Measurements from ENCODE around the gene MAEA.

Gene MAEA

GRCh38 chr4:1293991-1294390 lies 4.3 kb downstream of the MAEA start:
- TF ChIP-seq CTCF (IDR thresholded peaks at IDR 0.05; ENCODE audit: low read depth, low read length), result no peak
- no peak overlapping the region for H3K4me3 ChIP-seq (ENCODE audit: low read depth, low read length)

- no peak for TF ChIP-seq CTCF (IDR thresholded peaks at IDR 0.05; ENCODE audit: low read depth, low read length)
- no peak overlapping the region for H3K4me3 ChIP-seq (ENCODE audit: low read depth, low read length)
Observed at GRCh38 chr4:1294424-1294823, 4.7 kb downstream of the MAEA start.

GRCh38 chr4:1294891-1295290 lies 5.2 kb downstream of the MAEA start:
- no peak overlapping the region for H3K4me3 ChIP-seq (ENCODE audit: low read depth, low read length)
- no peak for TF ChIP-seq CTCF (IDR thresholded peaks at IDR 0.05; ENCODE audit: low read depth, low read length)

GRCh38 chr4:1295405-1296055 lies 5.8 kb downstream of the MAEA start:
- H3K4me3 ChIP-seq (ENCODE audit: low read depth, low read length), result no peak overlapping the region
- TF ChIP-seq CTCF (IDR thresholded peaks at IDR 0.05; ENCODE audit: low read depth, low read length), result no peak

- no peak overlapping the region for H3K4me3 ChIP-seq (ENCODE audit: low read depth, low read length)
Observed at GRCh38 chr4:1296324-1297022, 6.8 kb downstream of the MAEA start.

GRCh38 chr4:1297023-1297395 lies 7.3 kb downstream of the MAEA start:
- no peak overlapping the region for H3K4me3 ChIP-seq (ENCODE audit: low read depth, low read length)
- no peak for TF ChIP-seq CTCF (IDR thresholded peaks at IDR 0.05; ENCODE audit: low read depth, low read length)

More at GRCh38 chr4:1296324-1297022, 6.8 kb downstream of the MAEA start:
- TF ChIP-seq CTCF (IDR thresholded peaks at IDR 0.05; ENCODE audit: low read depth, low read length), result no peak

Data from WI38 (cell line).